Stimulated activated memory B cell treated with anti-CD40 and anti-IgM and Interleukin-4, amounts not matched to agents 10 μg/mL and 1 μg/mL and 100 μg/mL, for 72 hours (primary cell): Measurements from ENCODE around the gene CCND3.
A peak's percentile ranks its signal among the peaks of the same experiment; 100 is the strongest.

ENCODE experiments used
- ATAC-seq: fragments of 150-1000 bp; cut with Tn5 transposase; 2 replicates; pipeline ENCODE4 v1.10.0; 2021
- H3K27ac Mint-ChIP-seq: one replicate; pipeline ENCODE4 v1.8.0; 2022; ENCODE audit warnings: mild to moderate bottlenecking, mixed read lengths
- H3K27me3 Mint-ChIP-seq: one replicate; pipeline ENCODE4 v1.8.0; 2022; ENCODE audit warnings: mixed read lengths
- H3K36me3 Mint-ChIP-seq: one replicate; pipeline ENCODE4 v1.8.0; 2022; ENCODE audit warnings: mixed read lengths
- H3K4me1 Mint-ChIP-seq: one replicate; pipeline ENCODE4 v1.8.0; 2022; ENCODE audit warnings: mixed read lengths
- H3K4me3 Mint-ChIP-seq: one replicate; pipeline ENCODE4 v1.8.0; 2022; ENCODE audit warnings: mild to moderate bottlenecking, moderate library complexity, mixed read lengths
- H3K9me3 Mint-ChIP-seq: one replicate; pipeline ENCODE4 v1.8.0; 2022; ENCODE audit warnings: mixed read lengths

Gene CCND3

DNA sequence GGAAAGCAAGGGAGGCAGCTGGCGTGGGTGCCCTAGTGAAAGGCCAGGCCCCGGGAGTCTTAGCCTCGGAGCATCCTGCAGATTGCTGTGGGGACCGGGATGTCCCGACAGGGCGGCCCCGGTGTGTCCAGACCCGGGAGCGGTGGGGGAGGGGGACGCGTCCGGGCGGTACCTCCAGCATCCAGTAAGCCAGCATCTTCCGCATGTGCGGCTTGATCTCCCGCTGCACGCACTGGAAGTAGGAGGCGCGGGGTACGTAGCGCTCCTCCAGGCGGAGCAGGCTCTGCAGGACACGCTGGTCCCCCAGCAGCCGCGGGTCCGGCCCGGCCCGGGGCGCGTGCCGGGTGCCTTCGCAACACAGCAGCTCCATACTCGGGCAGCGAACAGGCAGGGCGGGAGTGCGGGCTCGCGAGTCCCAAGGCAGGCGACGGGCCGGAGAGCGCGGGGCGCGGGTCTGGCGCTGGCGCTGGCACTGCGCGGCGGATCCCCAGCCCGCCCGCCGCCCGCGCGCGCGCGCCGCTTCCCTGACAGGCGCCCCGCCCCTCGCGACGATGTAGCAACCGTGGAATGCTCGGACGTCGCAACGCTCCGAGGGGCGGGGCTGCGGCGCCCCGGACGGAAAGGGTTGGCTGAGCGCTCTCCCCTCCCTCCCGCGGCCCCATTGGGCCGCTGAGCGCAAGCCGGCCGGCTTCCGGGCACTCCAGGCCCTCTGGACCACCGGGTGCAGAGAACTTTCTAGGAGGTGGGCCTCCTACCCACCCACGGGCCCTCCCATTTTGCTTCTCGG is at the start of gene CCND3:
Gene CCND3, minus strand, starts transcription at position 529 of the 787 bp plus-strand sequence. Its CDS starts 159 bp downstream, at position 370.
- Mint-ChIP-seq H3K9me3 (no peaks in the 10 kb centered on the region), H3K27me3 (no peaks in the 10 kb centered on the region), H3K4me1 (peaks cover 48% of the 10 kb centered on the region), H3K4me3 (peak within 1 kb of the TSS; percentile 95), H3K36me3 (peaks cover 2% of the 10 kb centered on the region), H3K27ac (peak within 1 kb of the TSS; percentile 68)
- peak; percentile 97 for ATAC-seq

DNA sequence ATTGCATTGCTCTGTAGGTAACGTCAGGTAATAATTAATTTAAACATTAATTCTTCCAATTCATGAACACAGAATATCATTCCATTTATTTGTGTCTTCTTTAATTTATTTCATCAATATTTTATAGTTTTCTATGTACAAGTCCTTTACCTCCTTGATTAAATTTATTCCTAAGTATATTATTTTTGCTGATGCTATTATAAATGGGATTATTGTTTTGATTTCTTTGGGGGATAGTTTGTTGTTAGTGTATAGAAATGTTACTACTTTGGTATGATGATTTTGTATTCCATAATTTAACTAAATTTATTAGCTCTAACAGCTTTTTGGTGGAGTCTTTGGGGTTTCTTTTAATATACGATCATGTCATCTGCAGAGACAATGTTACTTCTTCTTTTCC is 44.7 kb upstream of the CCND3 start:
- no peak for ATAC-seq
- peaks cover 42% of the 10 kb centered on the region for H3K4me1 Mint-ChIP-seq

DNA sequence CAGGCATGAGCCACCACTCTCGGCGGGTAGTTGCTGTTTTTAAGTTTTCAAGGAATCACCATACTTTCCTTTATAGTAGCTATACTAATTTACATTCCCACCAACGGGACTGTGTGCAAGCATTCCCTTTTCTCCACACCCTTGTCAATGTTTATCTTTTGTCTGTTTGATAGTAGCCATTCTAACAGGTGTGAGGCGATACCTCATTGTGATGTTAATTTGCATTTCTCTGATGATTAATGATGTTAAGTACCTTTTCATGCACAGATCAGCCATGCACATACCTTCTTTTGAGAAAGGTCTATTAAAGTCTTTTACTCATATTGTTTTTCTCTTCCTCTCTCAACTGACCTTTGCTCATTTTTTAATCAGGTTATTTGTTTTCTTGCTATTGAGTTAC is 43.0 kb upstream of the CCND3 start:
- H3K9me3 Mint-ChIP-seq: no peaks in the 10 kb centered on the region
- H3K27me3 Mint-ChIP-seq: no peaks in the 10 kb centered on the region
- peaks cover 10% of the 10 kb centered on the region for H3K36me3 Mint-ChIP-seq
- H3K4me1 Mint-ChIP-seq: peaks cover 51% of the 10 kb centered on the region
- H3K27ac Mint-ChIP-seq: peak overlapping the region; percentile 14
- no peak overlapping the region for H3K4me3 Mint-ChIP-seq
- ATAC-seq: no peak

More for the DNA sequence above, 44.7 kb upstream of the CCND3 start:
- peaks cover 10% of the 10 kb centered on the region for H3K36me3 Mint-ChIP-seq
- no peak overlapping the region for H3K4me3 Mint-ChIP-seq
- no peaks in the 10 kb centered on the region for H3K27me3 Mint-ChIP-seq
- no peaks in the 10 kb centered on the region for H3K9me3 Mint-ChIP-seq
- H3K27ac Mint-ChIP-seq: no peak overlapping the region

DNA sequence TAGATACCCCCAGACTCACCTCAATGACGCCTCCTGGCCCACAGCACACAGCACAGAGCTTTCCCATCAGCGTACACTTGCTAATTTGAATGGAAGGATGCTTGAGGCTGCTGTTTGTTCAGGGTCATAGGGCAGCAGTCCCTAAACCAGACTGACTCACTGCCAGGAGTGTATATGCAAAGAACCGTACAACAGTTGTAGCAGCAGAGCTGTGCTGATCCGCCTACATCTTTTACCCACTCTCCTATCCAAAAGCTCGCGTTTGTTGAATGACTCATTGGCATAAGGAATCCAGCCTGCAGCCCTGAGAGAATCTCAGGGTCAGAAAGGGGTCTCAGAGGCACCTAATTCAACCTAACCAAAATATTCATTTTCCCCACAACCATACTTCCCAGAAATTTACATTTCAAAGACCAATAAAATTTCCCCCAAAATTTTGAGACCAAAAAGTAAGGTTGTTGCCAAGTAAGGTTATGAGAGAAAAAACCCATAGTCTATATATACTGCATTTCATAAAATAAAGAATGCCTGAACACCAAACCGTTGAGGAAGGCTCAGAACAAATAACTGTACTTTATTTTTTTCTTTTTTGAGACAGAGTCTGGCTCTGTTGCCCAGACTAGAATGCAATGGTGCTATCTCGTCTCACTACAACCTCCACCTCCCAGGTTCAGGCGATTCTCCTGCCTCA is 35.3 kb upstream of the CCND3 start:
- Mint-ChIP-seq H3K4me3 (no peak overlapping the region), H3K36me3 (no peaks in the 10 kb centered on the region), H3K4me1 (peaks cover 64% of the 10 kb centered on the region), H3K27ac (peak overlapping the region; percentile 81), H3K9me3 (no peaks in the 10 kb centered on the region), H3K27me3 (no peaks in the 10 kb centered on the region)
- peak; percentile 84 for ATAC-seq

DNA sequence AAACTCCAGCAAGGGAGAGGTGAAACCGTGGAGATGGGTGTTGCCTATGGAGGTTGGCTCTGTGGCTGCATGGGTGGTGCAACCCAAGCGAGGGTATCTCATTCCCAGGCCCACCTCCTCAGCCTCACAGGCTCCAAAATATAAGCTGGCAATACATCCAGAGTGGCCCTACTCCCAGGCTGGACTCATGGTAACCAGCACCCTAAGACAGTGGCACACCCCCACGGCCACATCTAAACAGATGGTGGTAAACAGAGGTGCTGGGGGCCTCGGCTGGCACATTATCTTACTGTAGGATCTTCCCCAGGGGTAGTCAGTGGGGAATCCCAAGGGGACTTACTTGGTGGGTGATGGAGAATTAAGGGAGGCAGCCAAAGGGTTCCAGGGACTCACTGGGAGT is 33.7 kb upstream of the CCND3 start:
- Mint-ChIP-seq H3K9me3 (no peaks in the 10 kb centered on the region), H3K36me3 (no peaks in the 10 kb centered on the region), H3K27me3 (no peaks in the 10 kb centered on the region), H3K27ac (peak overlapping the region; percentile 81), H3K4me1 (peaks cover 61% of the 10 kb centered on the region), H3K4me3 (peak overlapping the region; percentile 3)
- no peak for ATAC-seq

DNA sequence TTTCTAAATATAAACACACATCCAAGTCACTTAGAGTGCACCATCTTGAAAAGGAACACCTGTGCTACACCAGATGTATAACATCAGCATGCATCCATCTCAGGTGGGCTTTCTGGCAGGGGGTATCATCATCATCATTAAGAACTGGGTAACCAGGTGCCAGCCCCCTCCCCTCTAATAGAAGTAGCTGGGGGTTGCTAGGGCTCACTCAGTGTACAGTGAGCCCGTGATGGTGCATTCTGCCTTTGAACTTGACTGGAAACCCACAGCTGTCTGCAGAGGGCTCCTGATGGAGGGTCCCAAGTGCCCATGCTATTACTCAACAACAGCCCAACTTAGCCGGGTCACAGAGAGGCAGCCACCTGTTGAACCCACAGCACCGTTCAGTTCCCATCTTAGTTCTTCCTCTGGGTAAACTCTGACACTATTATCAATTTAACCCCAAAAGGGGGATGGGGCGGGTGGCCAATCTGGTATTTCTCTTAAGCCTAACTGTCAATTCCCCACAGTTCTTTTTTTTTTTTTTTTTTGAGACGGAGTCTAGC is 32.7 kb upstream of the CCND3 start:
- ATAC-seq: no peak
- Mint-ChIP-seq H3K4me3 (no peak overlapping the region), H3K27me3 (no peaks in the 10 kb centered on the region), H3K27ac (peak overlapping the region; percentile 81), H3K36me3 (no peaks in the 10 kb centered on the region), H3K4me1 (peaks cover 54% of the 10 kb centered on the region), H3K9me3 (no peaks in the 10 kb centered on the region)

DNA sequence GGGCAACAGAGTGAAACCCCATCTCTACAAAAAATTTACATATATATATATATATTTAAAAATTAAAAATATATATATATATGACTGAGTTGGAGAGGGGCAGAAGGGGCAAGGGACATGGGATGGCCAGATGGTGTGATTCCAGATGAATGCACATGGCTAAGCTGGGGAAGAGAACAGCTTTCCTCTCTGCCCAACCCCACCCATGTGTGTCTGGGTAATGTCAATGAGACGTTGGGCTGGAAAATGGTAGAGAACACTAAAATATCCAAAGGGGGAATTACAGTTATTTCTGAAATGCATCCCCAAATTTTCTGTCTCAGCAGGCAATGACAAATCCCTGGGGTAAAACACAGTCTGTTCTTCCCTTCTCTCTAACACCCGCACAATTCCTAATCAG is 31.2 kb upstream of the CCND3 start:
- Mint-ChIP-seq H3K4me3 (no peak overlapping the region), H3K36me3 (no peaks in the 10 kb centered on the region), H3K27ac (peak overlapping the region; percentile 81), H3K27me3 (no peaks in the 10 kb centered on the region), H3K4me1 (peaks cover 54% of the 10 kb centered on the region), H3K9me3 (no peaks in the 10 kb centered on the region)
- no peak for ATAC-seq

DNA sequence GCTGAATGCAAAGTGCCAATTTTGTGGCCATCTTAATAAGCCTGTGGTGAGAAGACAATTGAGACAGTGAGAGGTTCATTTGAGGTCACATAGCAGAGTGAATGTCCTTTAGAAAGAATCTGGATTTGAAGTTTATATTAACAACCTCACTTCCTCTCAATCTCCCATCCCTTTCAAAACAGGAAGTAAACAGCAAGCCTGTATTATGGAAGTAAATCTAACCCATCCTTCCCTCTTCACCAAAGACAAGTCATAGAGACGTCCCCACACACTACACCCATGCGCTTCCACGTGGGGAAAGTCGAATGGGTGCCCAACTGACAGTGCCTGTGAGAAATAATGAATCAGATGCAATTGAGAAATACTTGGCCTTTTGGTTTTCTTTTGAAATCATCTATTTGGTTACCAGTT is 28.8 kb upstream of the CCND3 start:
- Mint-ChIP-seq H3K9me3 (no peaks in the 10 kb centered on the region), H3K36me3 (no peaks in the 10 kb centered on the region), H3K27me3 (no peaks in the 10 kb centered on the region), H3K4me3 (no peak overlapping the region), H3K4me1 (peaks cover 40% of the 10 kb centered on the region), H3K27ac (peak overlapping the region; percentile 64)
- ATAC-seq: no peak

DNA sequence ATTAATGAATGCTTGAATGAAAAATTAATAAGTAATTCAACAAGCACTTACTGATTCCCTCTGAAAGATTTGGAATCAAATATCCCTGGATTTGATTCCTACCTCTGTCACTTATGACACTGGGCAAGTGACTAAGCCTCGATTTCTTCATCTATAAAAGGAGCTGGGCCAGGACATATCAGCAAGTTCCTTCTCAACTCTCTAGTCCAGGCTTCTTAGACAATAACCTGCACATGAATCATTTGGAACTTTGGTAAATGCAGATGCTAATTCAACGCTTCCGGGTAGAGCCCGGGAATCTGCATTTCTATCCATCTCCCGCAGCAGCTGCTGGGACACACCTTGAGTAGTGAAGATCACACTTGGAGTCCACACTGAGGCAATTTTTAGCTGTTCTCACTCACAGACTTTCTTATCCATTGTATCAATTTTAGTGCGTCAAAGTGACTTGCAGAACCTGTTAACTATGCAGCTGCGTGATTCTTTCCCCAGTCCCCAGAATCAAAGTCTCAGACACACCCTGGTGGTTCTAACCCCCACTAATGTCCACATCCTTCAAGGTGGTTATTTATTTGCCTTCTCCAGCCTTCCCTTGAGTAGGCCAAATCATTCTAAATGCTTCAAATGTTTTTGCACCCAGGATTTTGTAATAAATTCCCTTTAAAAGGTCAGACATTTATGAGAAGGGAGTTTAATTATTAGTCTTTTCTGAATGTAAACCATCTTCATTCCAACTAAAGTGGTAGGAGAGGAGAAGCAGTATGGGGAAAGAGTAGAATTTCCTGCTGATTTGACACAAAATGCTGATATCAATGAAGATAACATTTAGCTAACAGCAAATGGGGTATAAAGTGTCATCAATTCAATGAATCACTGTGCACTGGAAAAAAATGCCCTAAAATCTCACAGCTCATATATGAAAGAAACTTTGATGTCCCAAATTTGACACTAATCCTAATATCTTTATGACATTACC is 26.0 kb upstream of the CCND3 start:
- no peaks in the 10 kb centered on the region for H3K27me3 Mint-ChIP-seq
- no peak overlapping the region for H3K4me3 Mint-ChIP-seq
- no peak for ATAC-seq
- no peak overlapping the region for H3K27ac Mint-ChIP-seq
- H3K36me3 Mint-ChIP-seq: no peaks in the 10 kb centered on the region
- peaks cover 39% of the 10 kb centered on the region for H3K4me1 Mint-ChIP-seq
- H3K9me3 Mint-ChIP-seq: no peaks in the 10 kb centered on the region

DNA sequence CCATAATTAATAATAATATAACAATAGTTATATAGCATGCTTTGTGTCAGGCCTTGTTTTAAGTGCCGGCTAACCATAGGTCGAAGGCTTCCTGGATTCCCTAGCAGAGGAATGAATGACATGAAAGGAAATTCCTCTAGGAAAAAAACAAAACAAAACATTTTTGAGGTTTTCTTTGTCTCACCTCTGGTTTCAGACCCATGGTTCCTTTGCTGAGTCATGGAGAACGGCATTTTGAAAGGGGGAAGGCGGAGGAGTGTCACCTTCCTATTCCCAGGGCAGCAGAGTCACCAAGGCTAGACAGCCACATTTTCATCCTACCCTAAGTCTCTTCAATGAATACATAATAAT is 25.3 kb upstream of the CCND3 start:
- peaks cover 42% of the 10 kb centered on the region for H3K4me1 Mint-ChIP-seq
- no peak overlapping the region for H3K27ac Mint-ChIP-seq
- H3K4me3 Mint-ChIP-seq: no peak overlapping the region
- ATAC-seq: no peak
- H3K27me3 Mint-ChIP-seq: no peaks in the 10 kb centered on the region
- H3K36me3 Mint-ChIP-seq: no peaks in the 10 kb centered on the region
- H3K9me3 Mint-ChIP-seq: no peaks in the 10 kb centered on the region

DNA sequence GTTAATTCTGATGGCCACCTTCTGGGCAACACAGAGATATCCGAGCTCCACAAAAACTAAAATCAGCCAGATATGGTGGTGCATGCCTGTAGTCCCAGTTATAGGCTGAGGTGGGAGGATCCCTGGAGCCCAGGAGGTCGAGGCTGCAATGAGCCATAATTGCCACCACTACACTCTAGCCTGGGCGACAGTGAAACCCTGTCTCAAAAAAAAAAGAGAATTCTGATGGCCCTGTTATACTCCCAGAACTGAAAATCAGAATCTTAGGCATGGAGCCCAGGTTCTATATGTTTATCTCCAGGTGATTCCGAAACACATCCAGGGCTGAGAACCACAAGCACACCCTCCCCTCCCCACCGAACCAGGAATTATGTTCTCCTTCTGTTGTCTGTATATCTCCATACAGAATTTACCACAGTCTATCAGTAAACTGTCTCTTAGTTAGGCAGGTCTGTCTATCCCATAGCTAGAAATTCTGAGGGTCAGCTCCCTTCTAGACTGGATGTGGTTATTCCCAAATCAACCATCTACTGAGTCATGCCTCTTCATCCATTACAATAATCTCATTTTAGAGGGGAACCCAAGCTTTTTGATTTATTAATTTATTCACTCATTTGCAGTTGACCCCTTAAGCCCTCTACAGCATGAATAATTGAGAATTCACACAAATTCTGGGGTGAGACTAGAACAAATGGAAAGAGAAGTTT is 24.8 kb upstream of the CCND3 start:
- ATAC-seq: no peak
- no peak overlapping the region for H3K27ac Mint-ChIP-seq
- H3K9me3 Mint-ChIP-seq: no peaks in the 10 kb centered on the region

DNA sequence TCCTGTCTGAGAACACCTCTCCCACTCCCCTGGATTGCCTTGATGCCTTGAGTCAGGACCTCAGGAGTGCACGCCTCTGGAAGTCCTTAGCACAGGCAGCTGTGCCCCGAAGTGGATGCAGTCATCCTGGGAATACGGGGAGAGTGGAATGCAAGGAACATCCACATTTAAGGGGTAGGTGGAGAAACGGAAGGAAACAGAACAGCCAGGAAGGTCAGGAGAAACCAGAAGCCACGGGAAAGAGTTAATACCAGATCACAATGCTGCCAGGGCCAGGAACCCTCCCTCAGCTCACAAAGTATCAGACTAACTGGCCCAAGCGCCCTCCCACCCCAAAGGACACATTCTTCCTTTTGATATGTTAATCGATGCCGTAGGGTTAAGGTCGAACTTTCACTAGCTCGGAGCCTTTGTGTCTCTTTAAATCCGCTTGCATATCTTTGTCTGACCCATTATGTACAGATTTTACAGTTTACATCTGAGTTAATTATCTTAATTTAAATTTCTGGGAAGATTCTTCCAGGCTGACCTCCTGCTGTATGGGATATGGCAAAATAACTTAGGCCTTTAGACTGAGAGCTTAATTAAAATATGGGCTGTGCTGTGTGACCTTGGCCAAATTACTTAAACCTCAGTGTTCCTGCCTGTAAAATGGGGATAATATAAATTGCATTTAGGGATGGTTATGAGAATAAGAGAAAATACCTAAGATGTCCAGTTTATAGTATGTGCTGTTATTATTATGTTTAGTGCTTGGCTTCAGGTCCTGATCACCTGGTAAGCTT is 24.0 kb upstream of the CCND3 start:
- no peak overlapping the region for H3K4me3 Mint-ChIP-seq
- H3K36me3 Mint-ChIP-seq: peaks cover 6% of the 10 kb centered on the region
- H3K27ac Mint-ChIP-seq: no peak overlapping the region
- no peaks in the 10 kb centered on the region for H3K27me3 Mint-ChIP-seq
- ATAC-seq: no peak
- H3K4me1 Mint-ChIP-seq: peaks cover 47% of the 10 kb centered on the region
- no peaks in the 10 kb centered on the region for H3K9me3 Mint-ChIP-seq

More for the DNA sequence above, 24.8 kb upstream of the CCND3 start:
- H3K27me3 Mint-ChIP-seq: no peaks in the 10 kb centered on the region
- H3K4me1 Mint-ChIP-seq: peaks cover 47% of the 10 kb centered on the region
- H3K36me3 Mint-ChIP-seq: peaks cover 6% of the 10 kb centered on the region
- H3K4me3 Mint-ChIP-seq: no peak overlapping the region

DNA sequence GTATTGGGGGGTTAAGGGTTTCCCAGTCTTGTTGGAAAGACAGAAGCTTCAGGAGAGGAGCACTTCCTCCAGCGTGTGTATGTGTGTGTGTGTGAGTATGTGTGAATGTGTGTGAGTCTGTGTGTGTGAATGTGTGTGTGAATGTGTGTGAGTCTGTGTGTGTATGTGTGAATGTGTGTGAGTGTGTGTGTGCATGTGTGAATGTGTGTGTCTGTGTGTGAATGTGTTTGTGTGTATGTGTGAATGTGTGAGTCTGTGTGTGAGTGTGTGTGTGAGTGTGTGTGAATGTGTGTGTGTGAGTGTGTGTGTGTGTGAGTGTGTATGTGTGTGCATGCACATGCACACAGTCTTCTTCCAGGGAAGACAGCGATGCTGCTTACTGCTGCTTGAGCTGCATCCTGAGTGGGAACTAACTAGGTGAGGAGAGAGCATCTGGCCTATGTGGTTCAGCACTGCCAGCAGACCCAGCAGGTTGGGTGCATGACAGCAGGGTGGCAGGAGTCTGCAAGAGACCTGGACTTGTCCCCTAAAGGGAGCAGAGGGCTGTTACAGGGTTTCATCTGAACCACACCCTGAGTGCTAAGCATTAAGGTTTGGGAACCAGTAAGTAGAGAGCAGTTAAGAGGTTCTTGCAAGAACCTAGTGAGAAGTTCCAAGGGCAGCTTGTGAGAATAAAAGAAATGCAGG is 22.7 kb upstream of the CCND3 start:
- no peak for ATAC-seq
- Mint-ChIP-seq H3K4me3 (no peak overlapping the region), H3K36me3 (peaks cover 6% of the 10 kb centered on the region), H3K27ac (peak overlapping the region; percentile 5), H3K4me1 (peaks cover 44% of the 10 kb centered on the region), H3K9me3 (no peaks in the 10 kb centered on the region), H3K27me3 (no peaks in the 10 kb centered on the region)
